GM21423 (cell line): Measurements from ENCODE around the gene SYDE2.

ENCODE experiments used
- ATAC-seq: cut with Tn5 transposase; IDR thresholded peaks from one replicate; pipeline ENCODE4 v1.9.1; 2021; ENCODE audit warnings: mild to moderate bottlenecking, moderate library complexity; ENCODE audit not compliant: unreplicated experiment

Gene SYDE2

GRCh38 chr1:85133565-85134159 lies 67.2 kb downstream of the SYDE2 start:
- no peak for ATAC-seq

GRCh38 chr1:85132078-85132720 lies 68.6 kb downstream of the SYDE2 start:
- no peak for ATAC-seq

- no peak for ATAC-seq
Measured at GRCh38 chr1:85128316-85128715, 72.5 kb downstream of the SYDE2 start.

GRCh38 chr1:85125891-85126290 lies 74.9 kb downstream of the SYDE2 start:
- ATAC-seq = no peak

- no peak for ATAC-seq
Measured at GRCh38 chr1:85124091-85124490, 76.7 kb downstream of the SYDE2 start.

GRCh38 chr1:85122169-85122568 lies 78.6 kb downstream of the SYDE2 start:
- ATAC-seq = no peak

- no peak for ATAC-seq
Measured at GRCh38 chr1:85121744-85122143, 79.1 kb downstream of the SYDE2 start.

GRCh38 chr1:85118751-85119150 lies 82.1 kb downstream of the SYDE2 start:
- ATAC-seq = no peak

- no peak for ATAC-seq
Measured at GRCh38 chr1:85116856-85117255, 84.0 kb downstream of the SYDE2 start.

GRCh38 chr1:85115933-85116332 lies 84.9 kb downstream of the SYDE2 start:
- no peak for ATAC-seq

- no peak for ATAC-seq
Measured at GRCh38 chr1:85111695-85112094, 89.1 kb downstream of the SYDE2 start.

- ATAC-seq = peak; percentile 58
Measured at GRCh38 chr1:85109475-85109874, 91.3 kb downstream of the SYDE2 start.
